Stimulated activated CD4-positive, alpha-beta T cell treated with anti-CD3 and anti-CD28 coated beads, TNF-alpha, amount 100 ng/mL, for 1 hour (primary cell): Measurements from ENCODE around the gene PHF21B.

ENCODE experiments used
- DNase-seq, 3 donors: peaks; one replicate each; pipeline ENCODE4 v3.0.0-alpha.2; 2020; ENCODE audit warnings: low read depth in 3 of 3, low spot score in 1 of 3

Gene PHF21B

DNA sequence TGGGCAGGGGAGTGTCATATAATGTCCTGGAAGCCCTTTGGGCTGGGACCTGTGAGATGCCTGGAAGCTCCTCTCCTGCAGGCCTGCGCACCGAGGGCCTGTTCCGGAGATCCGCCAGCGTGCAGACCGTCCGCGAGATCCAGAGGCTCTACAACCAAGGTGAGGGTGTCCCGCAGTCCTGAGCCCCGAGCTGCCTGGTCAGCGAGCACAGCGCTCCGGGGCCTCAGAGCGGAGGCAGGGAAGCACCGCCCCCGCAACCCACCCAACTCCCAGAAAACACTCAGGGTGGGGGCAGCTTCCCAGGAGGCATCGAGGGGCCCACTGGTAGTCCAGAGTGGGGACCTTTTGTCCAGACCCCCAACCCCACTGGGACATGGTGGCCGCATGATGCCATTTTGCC lies 161.9 kb downstream of the PHF21B start:
- DNase-seq: no peak

DNA sequence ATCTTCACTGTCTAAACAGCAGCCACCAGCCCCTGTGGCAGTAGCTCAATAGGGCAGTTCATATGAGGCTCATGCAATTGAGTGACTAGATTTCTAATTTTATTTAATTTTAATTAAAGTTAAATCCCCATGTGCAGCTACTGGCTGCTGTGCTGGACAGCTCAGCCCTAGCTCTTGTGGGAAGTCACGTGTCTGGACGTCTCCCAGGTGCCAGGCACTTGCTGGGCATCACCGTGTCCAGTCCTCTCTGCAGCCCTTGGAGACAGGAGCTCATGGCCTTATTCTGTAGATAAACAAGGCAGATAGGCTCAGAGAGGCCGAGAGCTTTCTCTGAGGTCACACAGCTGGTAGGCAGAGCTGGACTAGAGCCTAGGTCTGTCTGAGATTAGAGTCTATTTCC lies 162.4 kb downstream of the PHF21B start:
- DNase-seq: no peak

DNA sequence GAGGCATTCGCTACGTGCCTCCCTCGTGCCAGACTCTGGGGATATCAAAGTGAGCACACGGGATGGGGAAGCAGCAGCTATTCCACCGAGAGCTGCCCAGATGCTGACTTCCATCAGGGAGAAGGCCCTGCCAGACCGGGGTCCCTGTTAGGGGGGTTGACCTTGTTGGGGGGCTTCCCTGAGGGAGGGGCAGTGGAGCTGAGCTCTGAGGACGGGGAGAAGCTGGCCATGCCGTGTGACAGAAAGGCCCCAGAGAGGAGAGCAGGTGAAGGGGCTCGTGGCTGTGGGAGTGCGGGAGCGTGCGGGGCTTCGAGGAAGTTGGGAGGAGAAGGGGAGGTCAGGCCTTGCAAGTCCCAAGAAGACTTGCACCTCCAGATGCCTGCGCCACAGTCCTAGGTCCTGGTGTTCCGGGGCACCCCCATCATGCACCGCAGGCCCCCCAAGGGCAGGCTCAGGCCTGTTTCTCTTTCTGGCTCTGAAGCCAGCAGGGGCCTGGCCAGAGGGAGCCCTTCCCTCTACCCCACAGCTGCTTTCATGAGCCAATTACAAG lies 163.0 kb downstream of the PHF21B start:
- DNase-seq: no peak

DNA sequence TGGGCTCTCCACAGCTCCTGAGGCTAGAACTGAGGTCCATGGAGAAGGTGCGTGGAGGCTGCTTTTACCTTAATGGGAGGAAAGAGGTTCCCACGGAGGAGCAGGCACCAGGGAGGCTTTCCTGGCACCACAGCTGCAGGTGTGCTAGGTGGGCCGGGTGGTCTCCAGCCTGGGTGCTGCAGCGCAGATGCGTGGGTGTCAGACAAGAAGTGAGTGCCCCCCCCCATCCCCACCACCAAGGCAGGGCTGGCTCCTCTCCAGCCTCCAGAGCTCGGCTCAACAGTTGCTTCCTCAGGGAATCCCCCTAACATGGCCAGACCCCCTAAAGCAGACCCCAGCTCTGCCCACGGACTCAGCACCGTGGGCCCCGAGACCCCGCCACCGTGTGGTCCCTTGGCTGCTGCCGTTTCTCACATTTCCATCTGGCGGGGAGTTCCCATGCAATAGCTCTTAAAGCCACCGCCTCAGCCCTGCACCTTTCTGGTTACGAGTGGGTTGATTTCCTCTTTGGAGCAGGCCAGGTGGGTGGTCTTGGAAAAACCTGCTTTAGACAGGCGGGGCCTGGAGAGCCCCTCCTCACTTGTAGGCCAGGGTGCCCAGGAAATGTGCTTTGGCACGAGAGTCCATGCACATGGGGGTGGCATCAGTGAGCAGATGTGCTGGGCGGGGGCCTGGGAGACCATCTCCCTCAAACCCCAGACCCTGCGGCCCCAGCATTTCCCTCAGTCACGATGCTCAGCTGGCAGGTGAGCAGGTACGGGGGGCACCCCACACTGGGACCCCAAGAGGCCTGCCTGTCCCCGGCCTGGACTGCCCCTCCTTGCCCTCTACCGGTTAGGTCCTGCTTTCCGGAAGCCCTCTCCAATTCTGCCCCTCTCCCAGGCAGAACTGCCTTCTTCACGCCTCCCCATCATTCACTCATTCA lies 163.7 kb downstream of the PHF21B start:
- no peak for DNase-seq

DNA sequence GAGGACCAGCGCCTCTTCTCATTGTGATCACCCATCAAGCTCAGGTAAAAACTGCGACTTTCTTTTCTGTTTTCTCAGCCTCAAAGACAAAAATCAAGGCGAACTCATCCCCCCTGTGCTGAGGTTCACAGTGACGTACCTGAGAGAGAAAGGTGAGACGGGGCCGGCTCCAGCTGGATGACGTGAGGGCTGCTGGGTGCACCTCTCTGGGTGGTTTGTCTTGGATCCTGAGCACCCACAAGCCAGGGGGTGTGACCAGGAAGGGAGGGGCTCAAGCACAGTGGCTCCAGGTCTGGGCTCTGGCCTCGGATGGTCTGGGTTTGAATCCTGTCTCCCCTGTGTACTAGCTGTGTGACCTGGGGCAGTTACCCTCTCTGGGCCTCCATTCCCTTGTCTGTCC lies 164.6 kb downstream of the PHF21B start:
- no peak for DNase-seq

DNA sequence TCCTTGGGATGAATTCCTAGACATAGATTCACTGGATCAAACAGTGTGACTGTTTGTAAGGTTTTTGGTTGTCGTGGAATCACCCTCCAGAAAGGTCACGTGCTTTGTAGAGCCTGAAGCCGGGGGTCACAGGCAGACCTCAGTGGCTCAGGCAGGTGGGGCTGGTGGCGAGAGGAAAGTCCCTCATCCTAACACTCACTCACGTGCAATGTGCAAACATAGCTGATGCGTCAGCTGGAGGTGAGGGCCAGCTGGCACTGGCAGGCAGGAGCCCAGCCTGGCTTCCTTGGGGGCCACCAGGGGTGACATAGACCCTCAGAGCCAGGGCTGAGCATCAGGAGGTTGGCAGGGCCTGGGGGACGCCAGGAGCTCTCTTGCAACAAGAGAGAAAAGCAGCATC lies 167.4 kb downstream of the PHF21B start:
- DNase-seq: no peak

DNA sequence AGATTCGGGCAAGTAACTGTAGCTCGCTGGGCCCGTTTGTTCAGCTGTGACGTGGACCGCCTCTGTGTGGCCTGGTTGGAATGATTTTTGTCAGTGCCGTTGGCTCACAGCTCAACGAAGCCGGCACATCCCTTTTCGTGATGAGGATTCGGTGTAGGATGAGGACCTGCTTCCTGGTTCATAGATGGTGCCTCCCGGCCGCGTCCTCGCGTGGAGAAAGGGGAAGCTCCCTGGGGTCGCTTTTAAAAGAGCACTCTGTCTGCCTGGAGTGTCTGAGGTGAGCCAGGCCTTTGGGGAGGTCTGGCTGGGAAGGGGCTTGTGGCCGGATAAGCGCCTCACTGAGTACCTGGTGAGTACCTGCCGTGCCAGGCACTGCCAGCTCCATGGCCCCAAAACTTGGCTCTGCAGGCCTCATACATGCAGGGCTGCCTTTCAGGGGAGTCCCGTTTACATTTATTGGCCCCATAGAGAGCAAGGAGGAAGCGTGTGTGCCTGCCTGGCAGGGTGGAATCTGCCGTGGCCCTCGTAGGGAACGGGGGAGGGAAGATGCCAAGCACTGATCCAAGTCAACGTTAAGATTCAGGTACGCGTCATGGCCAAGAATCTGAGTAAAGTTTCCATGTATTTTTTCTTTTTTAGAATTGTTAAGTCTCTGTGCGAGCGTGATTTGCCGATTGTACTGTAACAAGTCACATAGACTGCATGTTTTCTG lies 169.0 kb downstream of the PHF21B start:
- DNase-seq: no peak

DNA sequence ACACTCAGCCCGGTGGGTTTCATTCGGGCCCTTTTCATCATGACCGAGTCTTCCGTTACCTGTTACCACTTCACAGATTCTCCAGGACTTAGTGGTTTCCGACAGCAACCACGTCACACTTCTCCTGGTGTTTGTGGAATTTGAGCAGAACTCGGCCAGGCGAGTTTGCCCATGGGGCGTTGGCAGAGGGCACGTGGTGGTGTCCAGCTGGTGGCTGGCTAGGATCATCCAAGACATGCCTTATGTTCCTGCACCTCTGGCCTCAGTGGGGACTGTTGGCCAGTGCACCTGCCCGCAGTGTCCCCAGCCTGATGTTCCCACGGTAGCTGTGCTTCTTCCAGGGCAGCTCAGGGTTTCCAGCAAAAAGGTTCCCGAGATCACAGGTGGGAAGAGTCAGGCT lies 170.1 kb downstream of the PHF21B start:
- no peak for DNase-seq

DNA sequence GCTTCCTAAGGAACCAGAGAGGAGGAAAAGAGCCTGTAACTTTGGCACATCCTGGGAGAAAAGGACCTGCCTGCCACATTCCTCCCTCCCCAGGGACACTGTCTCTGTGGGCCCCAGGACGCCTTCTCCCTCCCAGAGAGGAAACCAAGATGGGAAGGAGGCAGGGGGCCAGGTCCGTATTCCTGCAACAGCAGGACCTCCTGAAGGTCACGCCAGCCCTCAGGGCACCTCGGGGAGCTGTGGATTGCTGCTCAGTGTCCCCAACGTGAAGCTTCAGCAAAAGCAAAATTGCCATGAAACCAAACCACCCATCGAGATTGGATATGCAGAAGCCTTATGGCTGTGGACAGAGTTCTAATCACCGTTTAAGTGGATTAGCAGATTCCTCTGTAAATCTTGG lies 170.7 kb downstream of the PHF21B start:
- DNase-seq: no peak

DNA sequence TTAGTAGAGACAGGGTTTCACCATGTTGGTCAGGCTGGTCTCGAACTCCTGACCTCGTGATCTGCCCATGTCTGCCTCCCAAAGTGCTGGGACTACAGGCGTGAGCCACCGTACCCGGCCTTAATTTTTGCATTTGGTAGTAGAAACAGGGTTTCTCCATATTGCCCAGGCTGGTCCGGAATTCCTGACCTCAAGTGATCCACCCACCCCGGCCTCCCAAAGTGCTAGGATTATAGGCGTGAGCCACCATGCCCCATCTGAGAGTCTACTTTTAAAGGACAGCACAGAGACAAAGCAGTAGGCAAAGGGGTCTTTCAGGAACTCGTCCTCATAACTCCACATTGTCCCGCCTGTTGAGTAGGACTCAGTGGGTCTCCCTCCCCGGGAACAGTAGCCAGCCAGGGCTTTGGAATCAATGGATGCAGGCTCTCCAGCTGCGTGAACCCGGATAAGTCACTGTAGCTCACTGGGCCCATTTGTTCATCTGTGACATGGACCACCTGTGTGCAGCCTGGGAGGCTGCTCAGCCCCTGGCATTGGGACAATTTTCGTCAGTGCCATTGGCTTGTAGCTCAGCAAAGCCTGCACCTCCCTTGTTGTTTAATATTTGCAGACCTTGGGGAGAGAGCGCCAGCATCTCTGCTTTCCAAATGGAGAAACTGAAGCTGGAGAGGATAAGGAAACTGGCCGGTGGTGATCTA lies 171.3 kb downstream of the PHF21B start:
- no peak for DNase-seq

DNA sequence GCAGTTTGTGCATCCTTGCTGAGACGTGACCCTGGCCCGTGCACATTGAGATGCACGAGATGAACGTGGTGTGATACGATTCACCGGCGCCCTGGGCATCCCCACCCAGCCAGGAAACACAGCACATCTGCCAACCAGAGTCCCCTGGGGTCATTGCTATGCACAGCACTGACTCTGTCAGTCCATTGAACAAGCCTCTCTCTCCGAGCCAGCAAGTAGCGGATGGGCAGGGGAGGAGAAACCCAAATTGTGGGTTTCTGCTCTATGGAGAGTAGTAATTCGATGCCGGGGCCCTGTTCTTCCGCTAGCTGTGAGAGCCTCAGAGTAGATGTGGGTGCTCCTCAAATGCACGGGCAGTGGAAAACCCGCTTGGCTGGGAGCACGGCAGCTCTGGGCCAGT lies 172.3 kb downstream of the PHF21B start:
- no peak for DNase-seq

DNA sequence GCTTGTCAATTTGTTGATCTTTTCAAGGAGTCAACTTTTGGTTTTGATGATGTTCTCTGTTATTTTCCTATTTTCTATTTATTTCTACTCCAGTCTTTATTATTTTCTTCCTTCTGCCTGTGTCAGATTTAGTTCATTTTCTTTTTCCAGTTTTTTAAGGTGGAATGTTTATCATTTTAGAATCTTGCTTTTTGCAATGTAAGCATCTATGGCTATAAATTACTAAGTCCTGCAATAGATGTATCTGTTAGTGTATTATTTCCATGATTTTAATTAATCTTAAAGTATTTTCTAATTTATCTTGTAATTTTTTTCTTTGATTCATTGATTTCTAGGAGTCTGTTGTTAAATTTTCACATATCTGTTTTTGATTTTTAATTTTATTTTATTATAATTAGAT lies 175.7 kb downstream of the PHF21B start:
- no peak for DNase-seq

DNA sequence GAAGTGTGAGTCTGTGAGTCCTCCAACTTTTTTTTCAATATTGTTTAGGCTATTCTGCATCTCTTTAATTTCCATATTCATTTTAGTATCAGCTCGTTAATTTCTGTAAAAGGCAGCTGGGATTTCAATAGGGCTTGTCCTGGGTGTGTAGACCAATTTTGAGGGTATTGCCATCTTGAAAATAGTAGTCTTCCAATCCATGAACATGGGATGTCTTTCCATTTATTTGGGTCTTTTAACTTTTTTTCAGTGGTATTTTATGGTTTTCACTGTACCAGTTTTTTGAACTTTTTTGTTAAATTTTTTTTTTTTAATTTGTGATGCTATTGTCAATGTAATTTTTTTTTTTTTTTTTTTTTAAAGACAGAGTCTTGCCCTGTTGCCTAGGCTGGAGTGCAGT lies 177.9 kb downstream of the PHF21B start:
- no peak for DNase-seq
